SKM-1 (cell line): ENCODE results near the gene SP3.
A peak's percentile ranks its signal among the peaks of the same experiment; 100 is the strongest.
"Not testable (repeated sequence)": the region's sequence is repeated elsewhere in the genome, so short reads cannot be mapped to it uniquely, and the experiment has no call there.

ENCODE experiments used
- DNase-seq: peaks from one replicate; lab custom pipeline; 2025; ENCODE audit not compliant: unreplicated experiment; lab: John Stamatoyannopoulos, UW

SP3 gene

DNA sequence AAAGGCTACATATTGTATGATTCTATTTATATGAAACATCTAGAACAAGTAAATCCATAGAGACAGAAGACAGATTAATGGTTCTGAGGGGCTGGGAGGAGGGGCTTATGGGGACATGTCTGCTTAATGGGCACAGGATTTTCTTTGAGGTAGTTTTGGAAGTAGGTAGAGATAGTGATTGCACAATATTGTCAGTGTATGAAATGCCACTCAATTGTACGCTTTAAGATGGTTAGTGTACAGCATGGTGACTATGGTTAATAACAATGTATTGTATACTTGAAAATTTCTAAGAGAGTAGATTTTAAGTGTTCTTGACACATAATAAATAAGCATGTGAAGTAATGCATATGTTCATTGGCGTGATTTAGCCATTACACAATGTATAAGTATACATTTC, 68.4 kb downstream of the SP3 start:
- no peak for DNase-seq

DNA sequence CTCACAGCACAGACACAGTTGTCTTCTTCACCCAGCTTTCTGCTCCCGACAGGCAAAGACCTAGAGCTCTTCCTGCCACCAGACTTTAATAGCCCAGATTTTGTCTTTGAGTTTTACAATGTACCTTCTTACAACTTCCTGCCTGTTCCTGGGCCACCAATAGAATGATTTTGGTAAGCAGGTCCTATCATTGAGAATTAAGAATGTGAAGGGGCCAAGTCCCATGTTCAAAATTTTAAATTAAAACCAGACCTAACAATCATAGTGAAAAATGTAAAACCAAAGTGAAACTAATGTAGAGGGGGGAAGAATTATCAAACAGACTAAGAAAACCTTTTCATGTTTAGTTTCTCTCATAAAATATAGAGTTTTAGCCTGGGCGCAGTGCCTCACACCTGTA, 72.8 kb downstream of the SP3 start:
- no peak for DNase-seq

DNA sequence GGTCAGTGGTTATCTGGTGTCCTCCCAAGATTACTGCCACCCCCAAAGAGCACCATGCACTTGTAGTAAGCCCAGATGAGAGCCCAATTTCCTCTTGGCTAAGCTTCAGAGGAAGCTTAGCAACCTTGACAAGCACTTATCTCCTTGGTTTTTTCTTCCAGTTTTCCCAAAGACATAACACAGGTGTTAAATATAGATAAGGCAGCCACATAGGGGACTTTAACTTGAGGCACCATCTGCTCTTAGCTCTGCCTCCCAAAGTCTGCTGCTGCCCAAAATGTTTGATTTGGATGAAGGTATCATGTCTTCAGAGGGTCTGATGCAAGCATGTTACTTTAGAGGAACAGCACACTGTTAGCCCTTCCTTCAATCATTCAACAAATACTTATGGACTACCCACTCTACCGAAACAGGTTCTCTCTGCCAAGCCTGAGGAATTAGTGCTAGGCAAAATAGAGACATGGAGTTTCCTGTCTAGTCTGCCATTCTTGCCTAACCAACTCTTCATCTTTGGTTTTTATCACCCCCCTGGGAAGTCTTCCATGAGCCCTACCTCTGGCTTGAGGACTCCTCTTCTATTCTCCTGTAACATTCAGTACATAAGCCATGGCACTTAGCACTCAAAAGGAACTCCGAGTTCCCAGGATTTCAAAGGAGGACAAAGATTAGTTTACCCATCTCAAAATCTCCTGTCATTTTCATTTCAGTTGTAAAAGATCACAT, 73.7 kb downstream of the SP3 start:
- no peak for DNase-seq

DNA sequence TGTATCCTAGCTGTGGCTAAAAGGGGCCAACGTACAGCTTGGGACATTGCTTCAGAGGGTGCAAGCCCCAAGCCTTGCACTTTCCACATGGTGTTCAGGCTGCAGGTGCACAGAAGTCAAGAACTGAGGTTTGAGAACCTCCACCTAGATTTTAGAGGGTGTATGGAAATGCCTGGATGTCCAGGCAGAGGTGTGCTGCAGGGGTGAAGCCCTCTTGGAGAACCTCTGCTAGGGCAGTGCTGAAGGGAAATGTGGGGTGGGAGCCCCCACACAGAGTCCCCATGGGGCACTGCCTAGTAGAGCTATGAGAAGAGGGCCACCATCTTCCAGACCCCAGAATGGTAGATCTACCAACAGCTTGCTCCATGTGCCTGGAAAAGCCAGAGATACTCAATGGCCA, 75.7 kb downstream of the SP3 start:
- DNase-seq: not testable (repeated sequence)

DNA sequence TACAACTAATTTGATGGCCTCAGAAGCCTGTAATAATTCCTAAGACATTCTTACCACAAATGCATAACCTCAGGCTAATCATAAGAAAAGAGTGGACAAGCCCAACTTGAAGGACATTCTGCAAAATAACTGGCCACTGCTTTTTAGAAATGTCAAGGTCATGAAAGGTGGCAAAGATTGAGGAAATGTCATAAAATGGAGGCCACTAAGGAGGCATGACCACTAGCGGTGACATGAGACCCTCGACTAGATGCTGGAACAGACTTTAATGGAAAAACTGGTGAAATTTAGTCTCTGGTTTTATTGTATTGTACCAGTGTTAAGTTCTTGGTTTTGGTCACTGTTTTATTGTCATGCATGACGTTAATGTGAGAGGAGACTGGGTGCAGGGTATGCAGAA, 78.6 kb downstream of the SP3 start:
- no peak for DNase-seq

DNA sequence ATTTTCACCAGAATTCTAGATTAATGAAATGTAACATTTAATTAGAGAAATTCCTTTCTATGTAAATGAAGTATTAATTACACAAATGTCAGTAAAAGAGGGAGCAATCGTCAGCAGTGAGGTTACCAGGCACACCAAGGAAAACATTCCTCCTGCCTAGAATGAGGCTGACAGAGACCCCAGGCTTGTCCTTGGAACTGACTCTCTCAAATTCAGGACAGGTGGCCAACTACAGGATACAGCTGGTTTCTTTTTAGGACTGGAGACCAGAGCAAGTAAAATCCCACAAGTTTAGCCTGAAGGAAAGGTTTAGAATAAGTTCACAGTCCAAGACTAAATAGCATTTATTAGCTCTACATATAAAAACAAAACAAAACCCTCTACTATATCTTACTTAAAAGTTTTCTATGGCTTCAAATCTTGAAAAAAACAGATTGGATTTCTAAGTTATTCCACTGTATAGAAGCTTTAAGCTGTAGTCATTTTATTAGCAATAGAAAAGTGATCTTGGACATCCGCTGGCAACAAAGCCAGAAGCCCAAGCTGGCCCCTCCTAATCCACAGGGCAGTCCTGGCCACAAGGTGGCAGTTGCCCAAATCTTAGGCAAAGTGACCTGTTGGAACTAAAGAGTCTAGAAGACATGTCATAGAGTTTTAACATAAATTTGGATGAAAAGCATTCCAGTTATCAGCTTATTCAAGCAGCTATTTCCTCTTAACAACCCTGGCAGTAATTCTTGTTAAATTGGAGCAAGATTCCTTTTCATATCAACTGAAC, 81.0 kb downstream of the SP3 start:
- DNase-seq: peak; percentile 8

DNA sequence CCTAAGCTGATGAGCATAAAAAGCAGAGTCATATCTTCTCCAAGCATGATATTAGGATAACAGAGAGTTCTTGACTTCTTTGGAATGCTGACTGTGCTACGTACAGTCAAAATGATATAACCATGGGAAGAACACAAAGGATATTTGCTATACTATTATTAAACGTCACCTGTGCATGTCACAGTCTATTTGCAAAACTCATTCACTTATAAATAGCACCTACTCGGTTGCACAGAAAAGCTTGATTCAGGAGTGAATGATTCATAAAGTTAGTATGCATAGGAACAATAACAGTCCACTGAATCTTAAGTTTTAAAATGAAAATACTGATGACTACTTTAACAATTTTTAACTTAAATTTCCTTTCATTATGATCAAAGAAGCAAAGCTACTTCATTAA, 83.3 kb downstream of the SP3 start:
- DNase-seq: no peak

DNA sequence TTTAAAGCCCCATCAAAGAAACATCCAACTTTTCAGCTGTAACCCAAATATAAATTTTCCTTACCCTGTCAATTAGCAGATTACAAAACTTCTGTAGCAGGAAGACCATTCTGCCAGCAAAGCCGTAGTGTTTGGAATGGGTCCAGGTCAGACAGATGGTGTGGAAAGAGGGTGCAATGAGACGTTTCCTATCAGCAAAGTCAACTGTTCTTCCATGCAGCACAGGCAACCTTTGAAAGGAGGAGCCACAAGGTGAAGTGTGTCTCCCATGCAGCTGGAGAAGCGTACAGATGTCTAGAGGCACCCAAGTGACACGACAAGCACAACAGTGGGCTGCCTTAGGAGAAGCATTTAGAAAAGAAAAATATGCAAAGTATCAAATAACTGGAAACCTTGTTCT, 83.7 kb downstream of the SP3 start:
- DNase-seq: peak; percentile 7

DNA sequence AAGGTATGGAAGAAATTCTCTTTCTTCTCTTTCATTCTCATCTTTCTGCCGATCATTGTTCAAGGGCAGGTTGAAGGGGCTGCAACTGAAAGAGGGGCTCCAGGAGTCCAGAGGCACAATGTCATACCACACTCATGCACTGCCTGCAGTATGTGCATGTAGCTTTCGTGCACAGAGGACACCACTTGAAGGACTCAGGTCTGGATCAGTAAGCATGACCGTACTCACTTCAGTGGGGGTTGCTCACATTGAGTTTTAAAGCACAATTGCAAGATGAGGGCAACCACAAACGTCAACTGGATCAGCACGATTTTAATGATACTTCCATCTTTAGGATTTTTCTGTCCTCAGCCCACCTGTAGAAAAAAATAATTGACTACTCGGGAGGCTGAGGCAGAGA, 84.6 kb downstream of the SP3 start:
- no peak for DNase-seq

DNA sequence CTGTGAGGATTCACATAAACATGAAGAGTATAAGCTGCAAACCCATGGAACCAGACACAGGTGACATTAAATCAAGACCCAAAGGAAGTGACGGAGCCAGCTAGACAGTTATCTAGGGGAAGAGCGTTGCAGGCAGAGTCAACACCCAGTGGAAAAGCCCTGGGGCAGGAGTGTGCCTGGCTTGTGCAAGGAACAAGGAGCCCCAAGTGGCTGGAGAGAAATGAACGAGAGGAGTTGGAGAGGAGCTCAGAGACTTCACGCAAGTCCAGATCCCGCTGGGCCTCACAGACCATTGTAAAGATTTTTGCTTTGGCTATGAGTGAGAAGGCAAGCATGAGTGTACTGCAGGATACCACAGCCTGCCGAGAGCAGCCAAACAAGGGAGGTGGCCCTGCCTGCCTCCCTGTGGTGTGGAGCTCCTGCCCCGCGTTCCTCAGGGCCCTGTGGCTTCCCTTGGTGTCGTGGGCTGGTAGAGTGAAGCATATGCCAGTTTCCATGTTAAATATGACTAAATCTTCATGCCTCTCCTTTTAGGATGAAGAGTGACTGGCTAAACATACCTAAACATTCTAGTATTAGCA, 88.2 kb downstream of the SP3 start:
- DNase-seq: no peak

DNA sequence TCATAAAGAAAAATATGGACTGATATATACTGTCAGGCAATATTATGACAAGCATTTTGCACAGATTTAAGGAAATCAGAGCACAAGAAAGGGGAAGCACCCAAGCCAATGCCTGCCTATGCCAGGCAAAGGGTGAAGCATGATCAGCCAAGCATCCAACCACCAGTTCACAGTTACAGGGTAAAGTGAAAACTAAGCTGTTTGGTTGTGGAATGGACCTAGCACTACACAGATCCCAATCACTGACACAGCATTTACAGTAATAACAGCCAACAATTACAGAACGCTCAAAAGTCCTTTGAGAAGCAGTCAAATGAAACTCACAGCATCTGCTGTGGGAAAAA, 90.3 kb downstream of the SP3 start:
- DNase-seq: peak; percentile 21

DNA sequence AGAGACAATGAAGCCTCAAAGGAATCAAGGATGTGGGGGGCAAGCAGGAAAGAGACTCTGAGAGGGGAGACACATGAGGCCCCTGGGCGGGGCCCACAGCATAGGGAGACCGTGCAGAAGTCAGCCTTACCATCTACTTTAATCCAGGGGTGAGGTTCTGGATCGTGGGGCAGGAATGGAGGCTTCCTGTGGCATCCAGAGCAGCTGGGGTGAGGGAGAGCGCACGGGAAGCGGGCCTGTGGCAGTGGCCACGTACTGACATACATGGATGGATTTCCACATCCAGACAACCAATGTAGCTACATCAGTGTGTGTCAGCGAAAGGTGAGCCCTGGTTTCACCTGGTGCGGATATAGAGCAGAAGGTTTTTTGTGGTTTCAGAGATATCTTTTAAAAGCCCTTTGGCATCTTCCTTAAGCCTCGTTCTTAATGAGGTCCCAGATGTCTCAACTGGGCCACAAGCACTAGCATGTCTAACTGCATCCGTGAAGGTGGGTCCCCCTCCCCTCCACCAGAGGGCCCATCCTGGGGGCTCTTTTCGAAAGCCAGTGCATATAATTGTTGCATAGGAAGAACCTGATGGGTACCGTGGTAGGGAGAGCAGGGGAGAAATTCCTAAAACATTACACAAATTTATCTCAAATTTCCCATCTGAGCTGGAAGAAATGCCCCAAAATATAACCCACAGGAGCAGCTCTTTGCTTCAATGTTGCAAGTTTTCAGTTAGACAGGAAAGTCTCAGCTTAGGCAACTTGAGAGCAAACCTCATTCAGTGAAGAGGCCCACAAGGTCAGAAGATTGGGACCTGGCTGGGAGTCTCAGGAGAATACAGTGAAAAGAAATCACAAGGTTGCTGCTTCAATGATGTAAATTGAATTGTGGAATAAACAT, 90.9 kb downstream of the SP3 start:
- DNase-seq: no peak

DNA sequence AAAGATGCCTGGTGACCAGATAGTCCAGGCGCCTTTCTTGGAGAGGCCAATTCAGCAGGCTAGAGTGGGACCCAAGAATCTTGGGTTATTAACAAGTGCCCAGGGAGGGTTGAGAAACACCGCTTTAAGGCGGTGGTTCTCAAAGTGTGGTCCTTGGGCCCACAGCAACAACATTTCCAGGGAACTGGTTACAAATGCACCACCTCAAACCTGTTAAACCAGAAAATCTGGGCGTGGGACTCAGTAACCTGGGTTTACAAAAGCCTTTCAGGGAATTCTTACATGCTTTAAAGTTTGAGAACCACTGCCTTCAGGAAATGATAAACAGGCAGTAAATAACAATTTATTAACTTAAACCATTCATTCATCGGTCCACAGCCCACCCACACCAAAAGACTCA, 92.5 kb downstream of the SP3 start:
- DNase-seq: no peak

DNA sequence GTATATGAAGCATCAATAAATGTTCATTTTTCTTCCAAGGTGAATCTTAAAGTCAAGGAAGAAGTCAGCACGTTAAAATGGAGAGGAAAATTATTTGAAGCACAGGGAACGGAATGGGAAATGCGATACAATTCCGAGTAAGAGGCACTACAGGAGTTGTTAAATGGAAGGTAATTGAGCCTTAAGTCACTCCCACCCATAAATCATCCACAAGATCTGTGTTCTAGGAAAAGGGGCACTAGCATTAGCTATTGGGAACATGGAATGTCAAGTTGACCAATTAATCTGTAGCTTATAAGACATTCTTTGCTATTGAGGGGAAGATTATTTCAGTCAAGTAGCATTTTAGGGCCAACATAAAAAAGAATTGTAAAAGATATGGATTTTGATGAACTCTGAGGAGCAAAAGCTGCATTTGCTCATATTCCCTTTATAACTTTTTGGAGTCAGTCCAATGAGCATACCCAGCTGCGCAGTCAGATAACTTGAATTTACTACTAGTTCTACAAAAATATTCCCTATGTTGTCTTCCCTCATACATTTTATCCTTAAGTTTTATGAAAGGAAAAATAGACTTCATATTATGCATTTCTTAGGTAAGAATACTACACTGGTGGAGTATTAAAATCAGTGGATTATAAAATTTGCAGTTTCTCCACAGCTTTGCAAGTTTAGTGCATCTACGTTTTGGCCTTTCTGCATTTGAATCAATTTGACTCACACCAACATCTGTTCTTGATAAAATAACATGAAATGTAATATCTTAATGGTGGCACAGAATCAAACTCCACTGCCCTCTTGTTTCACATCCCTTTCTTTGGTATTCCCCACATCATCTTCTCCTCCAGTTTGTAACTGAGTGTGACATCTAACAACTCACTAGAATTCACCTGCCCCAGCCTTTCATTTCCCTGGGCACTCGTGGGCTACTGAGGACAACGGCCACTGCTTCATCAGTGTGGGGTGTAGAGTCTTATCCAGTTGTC, 95.6 kb downstream of the SP3 start:
- DNase-seq: no peak

DNA sequence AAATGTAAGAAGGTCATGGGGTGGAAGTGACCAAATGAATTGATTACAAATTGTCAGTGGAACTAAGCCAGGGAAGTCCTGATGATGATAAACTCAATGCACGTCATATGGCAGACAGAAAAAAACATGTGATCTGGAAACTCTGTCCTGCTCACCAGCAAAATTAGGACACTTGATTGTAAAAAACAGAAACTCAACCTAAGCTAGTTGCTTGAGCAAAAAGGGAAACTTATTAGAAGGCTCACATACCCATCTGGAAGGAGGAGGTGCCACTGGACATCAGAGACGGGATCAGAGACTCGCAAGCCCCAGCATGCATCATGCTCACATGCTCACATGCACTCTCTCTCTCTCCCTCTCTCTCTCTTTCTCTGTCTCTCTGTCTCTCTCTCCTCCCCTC, 96.8 kb downstream of the SP3 start:
- no peak for DNase-seq

DNA sequence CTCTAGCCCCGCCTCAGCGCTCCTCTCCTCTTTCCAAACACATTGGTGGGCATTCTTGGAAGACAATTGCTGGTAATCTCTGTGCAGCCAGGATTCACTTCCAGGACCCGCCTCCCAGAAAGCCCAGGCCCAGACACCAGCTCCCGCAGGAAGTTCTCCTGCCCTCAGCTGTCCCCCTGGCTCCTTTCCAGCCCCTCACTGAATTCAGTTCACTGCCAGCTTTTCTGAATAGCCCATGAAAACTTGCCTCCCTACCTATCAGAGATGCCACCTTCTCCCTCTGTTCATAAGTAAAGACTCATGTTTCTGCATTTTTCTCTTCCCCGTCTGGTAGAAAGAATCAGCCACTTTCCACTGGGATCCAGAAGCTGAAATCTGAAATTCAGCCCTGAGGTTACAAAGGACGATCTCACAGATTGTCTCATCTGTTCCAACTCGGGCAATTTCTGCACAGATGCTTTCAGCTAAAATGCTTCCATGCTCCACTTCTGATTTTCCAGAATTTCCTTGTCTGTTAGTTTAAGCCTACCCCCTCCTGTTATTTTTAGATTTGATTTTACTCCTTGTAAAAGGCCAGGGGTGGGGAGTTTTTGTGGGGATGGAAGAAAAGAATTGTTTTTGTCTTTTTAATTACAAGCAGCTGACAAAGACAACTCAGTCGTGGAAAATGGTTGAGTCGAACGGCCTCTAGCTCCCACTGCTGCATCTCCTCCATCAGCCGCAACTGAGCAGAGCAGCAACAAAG, 98.1 kb downstream of the SP3 start:
- DNase-seq: no peak

DNA sequence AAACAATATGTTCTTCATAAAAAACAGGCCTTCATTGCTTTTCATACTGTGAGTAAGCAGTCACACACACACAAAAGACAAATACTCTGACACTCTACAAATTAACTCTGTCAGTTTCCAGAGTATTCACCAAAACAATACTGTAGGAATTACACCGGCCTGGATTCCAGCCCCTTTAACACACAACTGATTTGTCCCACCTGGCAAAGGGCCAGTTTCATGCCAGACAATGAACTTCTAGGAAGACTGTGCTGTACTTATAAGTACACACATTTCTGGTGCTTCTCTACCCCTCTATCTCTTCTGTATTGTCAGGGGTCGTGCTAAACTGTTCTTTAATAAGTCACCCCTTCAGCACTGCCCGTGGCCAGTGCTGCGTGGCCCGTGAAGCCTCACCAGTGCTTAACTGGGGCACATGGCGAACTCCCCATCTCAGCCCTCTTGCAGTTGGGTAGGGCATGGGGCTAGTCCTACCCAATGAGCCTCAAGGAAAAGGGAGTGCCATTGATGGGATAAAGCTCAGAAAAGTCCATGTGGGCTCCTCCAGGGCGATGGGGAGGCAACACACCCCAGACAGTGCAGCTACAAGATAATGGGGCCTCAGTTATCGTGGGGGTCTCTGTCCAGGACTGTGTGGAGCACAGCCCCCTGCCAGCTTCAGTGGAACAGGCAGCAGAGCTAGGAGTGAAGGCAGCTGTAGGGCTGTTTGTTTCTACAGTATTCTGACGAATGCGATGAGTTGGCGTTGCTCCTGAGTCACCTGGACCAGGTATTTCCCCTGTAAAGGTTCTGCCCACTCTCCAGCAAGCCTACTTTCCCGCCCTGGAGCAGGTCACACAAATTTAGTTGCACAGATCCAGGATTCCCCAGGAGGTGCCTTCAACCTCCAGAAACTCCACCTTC, 99.0 kb downstream of the SP3 start:
- DNase-seq: no peak

DNA sequence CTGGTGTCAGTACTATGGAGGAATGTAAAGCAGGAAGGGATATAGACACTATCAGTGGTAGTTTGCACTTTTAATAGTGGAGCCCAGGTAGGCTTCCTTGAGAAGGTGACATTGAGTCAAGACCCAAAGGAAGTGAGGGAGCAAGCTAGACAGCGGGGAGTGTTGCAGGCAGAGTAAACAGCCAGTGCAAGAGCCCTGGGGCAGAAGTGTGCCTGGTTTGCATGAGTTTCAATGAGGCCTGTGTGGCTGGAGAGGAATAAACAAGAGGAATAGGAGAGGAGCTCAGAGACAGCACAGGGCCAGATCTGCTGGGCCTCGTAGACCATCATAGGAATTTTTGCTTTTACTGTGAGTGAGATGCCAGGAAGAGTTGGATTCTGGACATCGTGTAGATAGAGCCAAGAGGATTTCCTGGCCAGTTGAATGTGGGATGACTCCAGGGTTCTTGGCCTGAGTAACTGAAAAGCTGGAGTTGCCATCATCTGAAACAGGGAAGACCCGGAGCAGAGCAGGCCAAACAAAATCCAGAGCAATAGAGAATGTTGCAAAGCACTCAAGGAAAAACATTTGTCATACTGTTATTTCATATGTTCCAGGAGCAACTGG, 102.5 kb downstream of the SP3 start:
- DNase-seq: no peak
